GM12875 (cell line): ENCODE measurements around the gene CELF5.

Experiments used
- H3K4me3 ChIP-seq: one replicate; pipeline ENCODE4 v1.5.1; 2011; ENCODE audit warnings: low read depth, low read length, control low read depth
- TF ChIP-seq, protein P1 (sequence below): IDR thresholded peaks from 2 replicates; pipeline ENCODE4 v1.5.1; 2011; ENCODE audit warnings: low read depth, mild to moderate bottlenecking, control low read depth, inconsistent platforms, low read length, moderate library complexity, borderline replicate concordance; ENCODE audit not compliant: insufficient read depth

The CELF5 gene

GRCh38 chr19:3206216-3206953 lies 18.1 kb upstream of the CELF5 start:
- H3K4me3 ChIP-seq, result no peak overlapping the region
- TF ChIP-seq, protein P1, sequence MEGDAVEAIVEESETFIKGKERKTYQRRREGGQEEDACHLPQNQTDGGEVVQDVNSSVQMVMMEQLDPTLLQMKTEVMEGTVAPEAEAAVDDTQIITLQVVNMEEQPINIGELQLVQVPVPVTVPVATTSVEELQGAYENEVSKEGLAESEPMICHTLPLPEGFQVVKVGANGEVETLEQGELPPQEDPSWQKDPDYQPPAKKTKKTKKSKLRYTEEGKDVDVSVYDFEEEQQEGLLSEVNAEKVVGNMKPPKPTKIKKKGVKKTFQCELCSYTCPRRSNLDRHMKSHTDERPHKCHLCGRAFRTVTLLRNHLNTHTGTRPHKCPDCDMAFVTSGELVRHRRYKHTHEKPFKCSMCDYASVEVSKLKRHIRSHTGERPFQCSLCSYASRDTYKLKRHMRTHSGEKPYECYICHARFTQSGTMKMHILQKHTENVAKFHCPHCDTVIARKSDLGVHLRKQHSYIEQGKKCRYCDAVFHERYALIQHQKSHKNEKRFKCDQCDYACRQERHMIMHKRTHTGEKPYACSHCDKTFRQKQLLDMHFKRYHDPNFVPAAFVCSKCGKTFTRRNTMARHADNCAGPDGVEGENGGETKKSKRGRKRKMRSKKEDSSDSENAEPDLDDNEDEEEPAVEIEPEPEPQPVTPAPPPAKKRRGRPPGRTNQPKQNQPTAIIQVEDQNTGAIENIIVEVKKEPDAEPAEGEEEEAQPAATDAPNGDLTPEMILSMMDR, result no peak

DNA sequence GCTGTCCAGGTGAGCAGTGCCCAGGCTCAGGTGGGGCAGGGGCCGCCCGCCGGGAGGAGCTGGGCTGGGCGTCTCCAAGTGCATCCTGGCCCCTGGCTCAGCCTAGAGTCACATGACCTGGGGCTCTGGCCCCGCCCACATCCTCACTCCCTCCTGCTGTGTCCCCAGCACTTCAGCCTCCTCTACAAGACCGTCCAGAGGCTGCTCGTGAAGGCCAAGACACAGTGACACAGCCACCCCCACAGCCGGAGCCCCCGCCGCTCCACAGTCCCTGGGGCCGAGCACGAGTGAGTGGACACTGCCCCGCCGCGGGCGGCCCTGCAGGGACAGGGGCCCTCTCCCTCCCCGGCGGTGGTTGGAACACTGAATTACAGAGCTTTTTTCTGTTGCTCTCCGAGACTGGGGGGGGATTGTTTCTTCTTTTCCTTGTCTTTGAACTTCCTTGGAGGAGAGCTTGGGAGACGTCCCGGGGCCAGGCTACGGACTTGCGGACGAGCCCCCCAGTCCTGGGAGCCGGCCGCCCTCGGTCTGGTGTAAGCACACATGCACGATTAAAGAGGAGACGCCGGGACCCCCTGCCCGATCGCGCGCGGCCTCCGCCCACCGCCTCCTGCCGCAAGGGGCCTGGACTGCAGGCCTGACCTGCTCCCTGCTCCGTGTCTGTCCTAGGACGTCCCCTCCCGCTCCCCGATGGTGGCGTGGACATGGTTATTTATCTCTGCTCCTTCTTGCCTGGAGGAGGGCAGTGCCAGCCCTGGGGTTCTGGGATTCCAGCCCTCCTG lies 16.8 kb upstream of the CELF5 start:
- TF ChIP-seq, protein P1, result no peak

GRCh38 chr19:3208317-3209207 lies 15.9 kb upstream of the CELF5 start:
- TF ChIP-seq, protein P1, result no peak
- H3K4me3 ChIP-seq, result no peak overlapping the region

More for the DNA sequence above, 16.8 kb upstream of the CELF5 start:
- H3K4me3 ChIP-seq, result no peak overlapping the region

DNA sequence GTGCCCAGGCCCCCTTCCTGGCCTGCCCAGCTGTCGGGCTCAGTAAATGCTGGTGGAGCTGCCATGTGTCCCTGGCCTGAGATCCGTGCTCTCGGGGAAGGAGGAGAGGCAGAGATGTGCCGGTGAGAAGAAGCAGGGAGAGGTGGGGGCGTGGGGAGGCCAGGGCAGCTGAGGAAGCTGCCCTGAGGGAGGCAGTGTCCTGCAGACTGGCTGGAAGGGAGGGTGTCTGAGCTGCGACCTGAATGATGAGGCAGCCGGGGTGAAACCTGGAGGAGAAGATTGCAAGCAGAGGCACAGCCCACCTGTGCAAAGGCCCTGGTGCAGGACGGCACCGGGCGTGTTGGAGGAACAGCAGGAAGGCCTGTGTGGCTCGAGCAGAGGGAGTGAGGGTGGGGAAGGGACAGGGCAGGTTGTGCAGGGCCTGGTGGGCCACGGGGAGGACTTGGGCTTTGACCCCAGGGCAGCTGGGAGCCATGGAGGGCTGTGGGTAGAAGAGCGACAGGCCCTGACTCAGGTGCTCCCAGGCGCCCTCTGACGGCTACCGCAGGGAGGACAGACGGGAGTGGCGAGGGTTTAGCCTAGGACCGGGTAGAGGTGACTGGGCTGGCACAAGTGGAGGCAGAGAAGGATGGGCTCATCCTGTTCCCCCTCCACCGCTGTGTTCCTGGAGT lies 14.0 kb upstream of the CELF5 start:
- TF ChIP-seq, protein P1, result peak; percentile 91

GRCh38 chr19:3211191-3211590 lies 13.3 kb upstream of the CELF5 start:
- TF ChIP-seq, protein P1, result no peak
- H3K4me3 ChIP-seq, result no peak overlapping the region

More for the DNA sequence above, 14.0 kb upstream of the CELF5 start:
- H3K4me3 ChIP-seq, result no peak overlapping the region

- no peak overlapping the region for H3K4me3 ChIP-seq
Measured at GRCh38 chr19:3213159-3213558, 11.3 kb upstream of the CELF5 start.

More at GRCh38 chr19:3213159-3213558, 11.3 kb upstream of the CELF5 start:
- TF ChIP-seq, protein P1, result no peak
